Effector memory CD8-positive, alpha-beta T cell (primary cell): ENCODE measurements around the gene ZBTB7C.

Source experiments
- ATAC-seq: fragments of 150-1000 bp; cut with Tn5 transposase; replicated peaks from 2 replicates; pipeline ENCODE4 v1.10.0; 2021; ENCODE audit warnings: mild to moderate bottlenecking, moderate library complexity
- DNase-seq, 3 experiments: peaks; one replicate each; pipeline ENCODE4 v3.0.0; 2021
- H3K27ac Mint-ChIP-seq, 2 donors: one replicate each; pipeline ENCODE4 v1.8.0; 2022; ENCODE audit warnings: mild to moderate bottlenecking in 2 of 2, mixed read lengths in 2 of 2, moderate library complexity in 2 of 2
- H3K27me3 Mint-ChIP-seq, 2 donors: one replicate each; pipeline ENCODE4 v1.8.0; 2022; ENCODE audit warnings: mixed read lengths in 2 of 2
- H3K36me3 Mint-ChIP-seq: one replicate; pipeline ENCODE4 v1.8.0; 2022; ENCODE audit warnings: mild to moderate bottlenecking, moderate library complexity, mixed read lengths; ENCODE audit not compliant: insufficient read depth
- H3K4me1 Mint-ChIP-seq, 2 donors: one replicate each; pipeline ENCODE4 v1.8.0; 2022; ENCODE audit warnings: low read depth in 2 of 2, mixed read lengths in 2 of 2
- H3K4me3 Mint-ChIP-seq, 2 donors: one replicate each; pipeline ENCODE4 v1.8.0; 2022; ENCODE audit warnings: mild to moderate bottlenecking in 2 of 2, mixed read lengths in 2 of 2, moderate library complexity in 2 of 2
- H3K9me3 Mint-ChIP-seq, 2 donors: one replicate each; pipeline ENCODE4 v1.8.0; 2022; ENCODE audit warnings: mixed read lengths in 2 of 2
- total RNA-seq, 9 experiments: gene quantifications; one replicate each; lab custom pipeline; 2026; lab: John Stamatoyannopoulos, UW

ZBTB7C gene
- total RNA-seq = 0 to 0.69 (median 0.06) reads per million in 9 experiments

GRCh38 chr18:48408727-48409590 lies at the start of gene ZBTB7C:
Gene ZBTB7C, minus strand, starts transcription at chr18:48409383.
- no peaks in the 10 kb centered on the region for H3K9me3 Mint-ChIP-seq
- H3K27ac Mint-ChIP-seq = no peak within 1 kb of the TSS
- peaks cover 2 to 9% of the 10 kb centered on the region in 2 donors for H3K4me1 Mint-ChIP-seq
- DNase-seq (no peak), ATAC-seq (peak; percentile 45)
- peaks cover 64 to 76% of the 10 kb centered on the region in 2 donors for H3K27me3 Mint-ChIP-seq
- H3K36me3 Mint-ChIP-seq = no peaks in the 10 kb centered on the region
- H3K4me3 Mint-ChIP-seq = peak within 1 kb of the TSS; percentile 53 to 66

DNA sequence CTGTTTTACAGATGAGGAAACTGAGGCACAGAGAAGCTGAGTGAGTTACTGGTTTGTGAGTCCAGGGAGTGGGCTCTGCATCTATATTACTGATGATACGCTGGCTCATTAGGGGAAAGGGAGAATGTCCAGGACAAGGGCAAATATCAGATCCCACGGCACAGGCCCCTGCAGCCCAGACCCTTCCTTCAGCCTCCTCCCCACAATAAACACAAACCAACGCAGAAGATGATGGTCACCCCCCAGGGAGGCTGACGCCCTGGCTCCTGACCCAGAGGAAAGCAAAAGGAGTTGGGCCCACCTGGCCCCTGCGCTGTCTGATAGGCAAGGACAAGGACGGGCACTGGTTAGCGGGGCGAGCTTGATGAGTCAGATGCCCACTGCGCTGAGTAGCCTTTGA lies 47.7 kb upstream of the ZBTB7C start:
- Mint-ChIP-seq H3K4me1 (peaks cover 3 to 15% of the 10 kb centered on the region in 2 donors), H3K27ac (no peak overlapping the region), H3K4me3 (peak overlapping the region in 1 of 2 donors; percentile 18), H3K36me3 (peaks cover 3% of the 10 kb centered on the region), H3K27me3 (peaks cover 16 to 21% of the 10 kb centered on the region in 2 donors), H3K9me3 (no peaks in the 10 kb centered on the region)
- DNase-seq (no peak), ATAC-seq (no peak)

DNA sequence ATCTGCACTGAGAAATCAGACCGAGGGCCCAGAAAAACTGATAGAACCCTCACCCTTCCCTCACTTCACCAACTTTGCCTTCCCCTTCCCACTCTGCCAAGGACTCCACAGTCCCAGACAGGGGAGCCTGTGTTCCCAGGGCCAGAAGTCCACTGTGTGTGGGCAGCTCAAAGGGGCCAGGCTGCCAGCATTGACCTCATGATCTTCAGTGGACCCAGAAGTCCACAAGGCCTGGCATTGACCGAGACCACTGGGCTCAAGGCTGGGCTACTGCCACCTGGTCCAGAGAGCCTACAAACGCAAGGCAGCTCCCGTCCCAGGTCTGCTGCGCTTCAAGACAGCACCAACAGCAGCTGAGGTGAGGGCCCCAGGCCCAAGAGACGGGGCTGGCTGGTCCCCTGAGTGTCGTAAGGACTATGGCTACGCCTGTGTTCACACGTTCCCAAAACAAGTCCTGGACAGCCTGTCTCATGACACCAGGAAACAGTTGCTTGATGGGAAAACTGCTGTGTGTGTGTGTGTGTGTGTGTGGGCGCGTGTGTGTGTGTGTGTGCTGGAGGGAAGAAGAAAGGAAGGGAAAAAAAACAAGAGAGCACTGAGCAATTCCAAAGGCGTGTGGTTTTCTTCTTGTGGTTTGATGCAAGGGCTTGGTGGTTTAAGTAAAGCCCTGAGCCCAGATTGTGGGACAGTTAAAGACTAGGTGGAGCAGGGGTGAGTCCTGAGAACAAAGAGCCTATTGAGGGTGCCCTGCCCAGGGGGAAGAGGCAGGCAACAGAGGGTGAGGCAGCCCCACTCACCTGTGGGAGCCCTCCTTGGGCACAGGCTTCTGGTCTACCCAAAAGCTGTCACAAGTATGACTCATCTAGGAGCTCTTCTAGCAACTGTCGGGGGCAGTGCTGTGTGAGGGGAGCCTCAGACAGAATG lies 46.6 kb upstream of the ZBTB7C start:
- DNase-seq = peak in 2 of 3 experiments; percentile 10 to 18
- Mint-ChIP-seq H3K4me1 (peaks cover 3 to 15% of the 10 kb centered on the region in 2 donors), H3K27me3 (peaks cover 16 to 20% of the 10 kb centered on the region in 2 donors)

GRCh38 chr18:48454261-48454757 lies 45.1 kb upstream of the ZBTB7C start:
- no peak overlapping the region for H3K27ac Mint-ChIP-seq
- H3K27me3 Mint-ChIP-seq = peaks cover 16 to 30% of the 10 kb centered on the region in 2 donors

More for the DNA sequence above, 46.6 kb upstream of the ZBTB7C start:
- Mint-ChIP-seq H3K9me3 (no peaks in the 10 kb centered on the region), H3K4me3 (peak overlapping the region in 1 of 2 donors; percentile 17), H3K27ac (no peak overlapping the region), H3K36me3 (peaks cover 3% of the 10 kb centered on the region)
- peak; percentile 77 for ATAC-seq

DNA sequence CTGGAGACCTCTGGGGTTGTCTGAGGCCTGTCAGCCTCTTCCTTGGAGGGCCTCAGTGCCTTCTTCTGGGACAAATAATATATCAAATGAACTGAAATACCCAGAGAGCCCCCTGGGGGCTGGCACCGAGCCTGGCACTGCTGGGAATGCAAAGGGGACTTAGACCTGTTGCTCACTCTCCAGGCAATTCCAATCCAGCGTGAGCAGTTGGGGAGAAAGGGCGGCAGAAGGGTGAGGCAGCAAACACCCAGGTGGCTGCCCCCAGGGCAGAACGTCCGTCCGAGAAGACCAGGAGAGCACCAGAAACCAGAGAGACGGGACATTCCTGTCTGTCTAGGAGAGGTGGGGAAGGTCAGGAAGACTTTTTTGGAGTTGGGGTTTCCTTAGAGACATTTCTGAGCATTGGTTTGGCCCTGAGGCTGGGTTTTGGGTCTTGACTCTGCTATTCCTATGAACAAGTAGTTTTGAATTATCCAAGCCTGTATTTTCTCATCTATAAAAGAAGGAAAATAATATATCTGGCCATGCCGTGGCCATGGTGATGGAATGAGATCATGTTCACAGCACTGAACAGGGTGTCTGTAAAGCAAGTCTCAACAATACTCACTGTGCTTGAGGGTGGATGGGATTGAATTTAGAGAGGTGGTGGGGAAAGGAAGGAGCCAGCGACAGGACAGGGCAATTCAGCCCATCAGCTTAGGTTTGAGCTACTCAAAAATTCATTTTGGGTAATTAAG lies 44.3 kb upstream of the ZBTB7C start:
- H3K27ac Mint-ChIP-seq = no peak overlapping the region
- H3K4me3 Mint-ChIP-seq = no peak overlapping the region
- ATAC-seq (no peak), DNase-seq (no peak)
- H3K36me3 Mint-ChIP-seq = peaks cover 3% of the 10 kb centered on the region
- peaks cover 16 to 38% of the 10 kb centered on the region in 2 donors for H3K27me3 Mint-ChIP-seq
- no peaks in the 10 kb centered on the region for H3K9me3 Mint-ChIP-seq
- peaks cover 3 to 15% of the 10 kb centered on the region in 2 donors for H3K4me1 Mint-ChIP-seq

More at GRCh38 chr18:48454261-48454757, 45.1 kb upstream of the ZBTB7C start:
- no peak for DNase-seq
- ATAC-seq = no peak
- H3K4me3 Mint-ChIP-seq = no peak overlapping the region
- H3K4me1 Mint-ChIP-seq = peaks cover 3 to 15% of the 10 kb centered on the region in 2 donors
- peaks cover 3% of the 10 kb centered on the region for H3K36me3 Mint-ChIP-seq
- H3K9me3 Mint-ChIP-seq = no peaks in the 10 kb centered on the region

DNA sequence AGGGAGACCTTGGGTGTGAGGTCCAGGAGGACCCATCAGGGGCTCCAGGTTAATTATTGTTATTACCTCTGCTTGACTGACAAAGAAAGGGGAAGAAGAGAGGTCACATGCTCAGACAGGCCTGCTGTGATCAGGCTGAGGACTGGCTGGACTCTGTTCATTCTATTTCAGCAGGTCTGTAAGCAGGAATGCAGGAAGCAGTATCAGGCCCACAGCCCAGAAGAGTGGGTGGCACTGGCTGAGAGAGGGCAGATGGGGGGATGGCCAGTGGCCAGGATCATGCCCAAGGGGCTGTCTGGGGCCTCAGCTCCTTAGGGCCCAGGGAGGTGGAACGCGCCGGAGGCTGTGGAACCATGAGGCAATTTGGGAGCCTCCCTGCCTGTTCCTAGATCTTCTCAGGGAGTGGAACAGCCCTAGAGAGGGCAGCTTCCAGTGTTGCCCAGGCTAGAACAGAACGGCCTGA lies 43.7 kb upstream of the ZBTB7C start:
- Mint-ChIP-seq H3K4me3 (no peak overlapping the region), H3K27ac (peak overlapping the region in 1 of 2 donors; percentile 78), H3K9me3 (no peaks in the 10 kb centered on the region), H3K36me3 (peaks cover 3% of the 10 kb centered on the region), H3K4me1 (peaks cover 3 to 15% of the 10 kb centered on the region in 2 donors), H3K27me3 (peaks cover 22 to 38% of the 10 kb centered on the region in 2 donors)
- DNase-seq = no peak
- ATAC-seq = no peak

GRCh38 chr18:48450685-48451084 lies 41.5 kb upstream of the ZBTB7C start:
- ATAC-seq (no peak), DNase-seq (no peak)
- H3K9me3 Mint-ChIP-seq = no peaks in the 10 kb centered on the region
- H3K27me3 Mint-ChIP-seq = peaks cover 22 to 38% of the 10 kb centered on the region in 2 donors
- H3K4me1 Mint-ChIP-seq = peaks cover 4 to 10% of the 10 kb centered on the region in 2 donors
- H3K4me3 Mint-ChIP-seq = no peak overlapping the region
- no peak overlapping the region for H3K27ac Mint-ChIP-seq
- H3K36me3 Mint-ChIP-seq = no peaks in the 10 kb centered on the region

GRCh38 chr18:48446582-48447225 lies 37.5 kb upstream of the ZBTB7C start:
- Mint-ChIP-seq H3K36me3 (no peaks in the 10 kb centered on the region), H3K27me3 (peaks cover 22 to 59% of the 10 kb centered on the region in 2 donors), H3K4me3 (no peak overlapping the region), H3K27ac (no peak overlapping the region), H3K4me1 (peaks cover 4% of the 10 kb centered on the region in 2 donors), H3K9me3 (no peaks in the 10 kb centered on the region)
- ATAC-seq (peak; percentile 79), DNase-seq (peak; percentile 40 to 48 (median 41))

DNA sequence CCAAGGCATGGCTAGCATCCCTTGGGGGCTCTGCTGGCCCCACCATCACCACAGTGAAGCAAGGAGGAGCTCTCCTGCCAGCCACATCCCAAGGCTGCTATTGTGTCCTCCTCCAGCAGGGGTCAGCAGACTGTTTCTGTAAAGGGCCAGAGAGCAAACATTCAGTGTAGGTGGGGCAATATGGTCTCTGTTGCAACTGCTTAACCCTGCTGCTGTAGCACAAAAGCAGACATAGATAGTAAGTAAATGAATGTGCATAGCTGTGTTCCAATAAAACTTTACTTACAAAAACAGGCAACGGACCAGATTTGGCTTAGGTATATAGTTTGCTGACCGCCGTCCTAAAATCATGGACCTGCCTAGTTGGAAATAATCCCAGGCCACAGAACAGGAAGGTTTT lies 36.4 kb upstream of the ZBTB7C start:
- ATAC-seq = peak; percentile 76
- Mint-ChIP-seq H3K27me3 (peaks cover 26 to 64% of the 10 kb centered on the region in 2 donors), H3K4me3 (no peak overlapping the region), H3K9me3 (no peaks in the 10 kb centered on the region), H3K36me3 (no peaks in the 10 kb centered on the region), H3K4me1 (peaks cover 4% of the 10 kb centered on the region in 2 donors), H3K27ac (no peak overlapping the region)
- DNase-seq = peak; percentile 48 to 58 (median 49)

DNA sequence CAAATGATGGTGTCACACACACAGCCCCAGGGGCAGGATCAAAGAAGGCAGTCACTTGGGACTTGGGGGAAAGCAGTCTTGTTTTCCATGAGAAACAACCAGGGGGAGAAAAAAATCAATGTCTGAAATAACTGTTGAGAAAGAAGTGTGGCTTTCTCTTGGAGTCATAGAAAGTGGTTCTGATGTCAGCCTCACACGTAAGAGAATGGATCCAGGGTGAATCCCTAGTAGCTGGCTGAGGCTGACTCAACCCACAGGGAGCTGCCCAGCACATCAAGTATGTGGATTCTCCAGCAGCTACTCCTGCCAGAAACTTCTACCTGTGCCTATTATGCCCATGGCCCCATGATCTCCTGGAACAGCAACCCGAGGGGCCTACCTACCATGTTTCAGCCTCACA lies 33.6 kb upstream of the ZBTB7C start:
- Mint-ChIP-seq H3K4me1 (peaks cover 4% of the 10 kb centered on the region in 2 donors), H3K4me3 (no peak overlapping the region), H3K27me3 (peaks cover 40 to 68% of the 10 kb centered on the region in 2 donors), H3K27ac (no peak overlapping the region), H3K9me3 (no peaks in the 10 kb centered on the region), H3K36me3 (no peaks in the 10 kb centered on the region)
- DNase-seq (no peak), ATAC-seq (no peak)

DNA sequence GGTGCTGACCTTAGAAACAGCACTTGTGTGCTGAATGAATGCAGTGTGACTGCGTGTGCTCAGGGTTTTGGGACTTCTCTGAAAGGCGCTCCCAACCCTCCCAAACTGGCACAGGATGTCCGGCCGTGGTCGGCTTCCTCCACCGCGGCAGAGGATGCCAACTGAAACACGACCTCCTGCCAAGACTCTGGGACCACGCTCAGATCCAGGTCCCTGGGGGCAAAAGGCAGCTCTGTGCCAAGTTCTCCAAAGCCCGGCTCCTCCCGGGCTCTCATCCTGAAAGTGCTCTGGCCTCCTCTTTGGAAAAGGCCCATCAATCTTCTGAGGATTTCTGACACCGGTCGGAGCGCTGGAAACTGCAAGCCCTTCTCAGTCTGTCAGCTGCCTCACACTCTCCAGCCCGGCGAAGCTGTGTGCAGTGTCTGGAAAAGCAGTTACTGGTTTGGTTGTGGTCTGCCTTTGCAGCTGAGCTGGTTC lies 32.3 kb upstream of the ZBTB7C start:
- no peak for DNase-seq
- H3K4me3 Mint-ChIP-seq = no peak overlapping the region
- peaks cover 45 to 77% of the 10 kb centered on the region in 2 donors for H3K27me3 Mint-ChIP-seq
- H3K9me3 Mint-ChIP-seq = no peaks in the 10 kb centered on the region
- no peak for ATAC-seq
- no peak overlapping the region for H3K27ac Mint-ChIP-seq
- peaks cover 0 to 1% of the 10 kb centered on the region in 2 donors for H3K4me1 Mint-ChIP-seq
- no peaks in the 10 kb centered on the region for H3K36me3 Mint-ChIP-seq

- Mint-ChIP-seq H3K4me1 (no peaks in the 10 kb centered on the region), H3K27ac (no peak overlapping the region), H3K27me3 (peaks cover 45 to 83% of the 10 kb centered on the region in 2 donors), H3K9me3 (no peaks in the 10 kb centered on the region), H3K36me3 (no peaks in the 10 kb centered on the region), H3K4me3 (no peak overlapping the region)
- DNase-seq = no peak
- no peak for ATAC-seq
Observed at GRCh38 chr18:48440924-48441323, 31.7 kb upstream of the ZBTB7C start.
